Thoracic aorta (tissue), 2 donors: Measurements from ENCODE around the gene C10orf90. TPM values are rescaled to one million over a fixed set of nuclear protein-coding genes. Genes with fewer than 3 reads are reported as not detected.
A peak's percentile ranks its signal among the peaks of the same experiment; 100 is the strongest.
"Not testable (repeated sequence)": the region's sequence is repeated elsewhere in the genome, so short reads cannot be mapped to it uniquely, and the experiment has no call there.

Experiments used
- ATAC-seq: fragments of 150-250 bp; one replicate; pipeline ENCODE4 v1.8.0; 2017; ENCODE audit warnings: low read depth; ENCODE audit not compliant: insufficient number of reproducible peaks, low FRiP score
- DNase-seq: peaks from one replicate; pipeline ENCODE4 v3.0.0-alpha.2; 2020; ENCODE audit warnings: low spot score
- H3K27ac ChIP-seq, 2 donors: fragments of 200-600 bp; sonication (generic); 1 replicate in 1 of 2; 2 replicates in 1 of 2; pipeline ENCODE4 v1.5.1; 2016; ENCODE audit warnings: mild to moderate bottlenecking in 2 of 2, moderate library complexity in 2 of 2
- H3K27me3 ChIP-seq: fragments of 200-600 bp; sonication (generic); replicated peaks from 2 replicates; pipeline ENCODE4 v1.6.0; 2016; ENCODE audit warnings: mild to moderate bottlenecking; ENCODE audit not compliant: insufficient read depth
- H3K36me3 ChIP-seq: fragments of 200-600 bp; sonication (generic); one replicate; pipeline ENCODE4 v1.5.1; 2016
- H3K4me1 ChIP-seq, 2 donors: fragments of 200-600 bp; sonication (generic); 1 replicate in 1 of 2; 2 replicates in 1 of 2; pipeline versions ENCODE4 v1.5.1 to v1.6.0; 2016; ENCODE audit warnings: low read depth in 2 of 2, mild to moderate bottlenecking in 1 of 2; ENCODE audit not compliant: control insufficient read depth in 1 of 2
- H3K4me3 ChIP-seq: fragments of 200-600 bp; sonication (generic); 2 replicates; pipeline ENCODE4 v1.5.1; 2016; ENCODE audit warnings: mild to moderate bottlenecking
- H3K9me3 ChIP-seq: fragments of 200-600 bp; sonication (generic); 2 replicates; pipeline ENCODE4 v1.5.1; 2016
- CTCF ChIP-seq: fragments of 200-600 bp; sonication (generic); IDR thresholded peaks from one replicate; pipeline ENCODE4 v1.5.1; 2019; ENCODE audit warnings: antibody characterized with exemption
- total RNA-seq, 2 donors: library from RNA; depleted of rRNA; stranded (reverse); fragments of >200 nt; gene quantifications; one replicate each; pipeline versions ENCODE4 v1.1.0 to v1.2.3, GENCODE V29; 2016

The C10orf90 gene
- total RNA-seq, 2 donors from 2014 or later: not detected

- Histone ChIP-seq H3K4me3 (peak overlapping the region; percentile 35), H3K27ac (no peak overlapping the region), H3K4me1 (no peaks in the 10 kb centered on the region), H3K36me3 (no peaks in the 10 kb centered on the region), H3K9me3 (no peaks in the 10 kb centered on the region), H3K27me3 (no peaks in the 10 kb centered on the region)
- TF ChIP-seq CTCF: no peak
- no peak for DNase-seq
- ATAC-seq: no peak
Measured at GRCh38 chr10:126561294-126561920, 109.1 kb downstream of the C10orf90 start.

- DNase-seq (no peak), ATAC-seq (no peak)
- Histone ChIP-seq H3K27ac (no peak overlapping the region), H3K27me3 (no peaks in the 10 kb centered on the region), H3K9me3 (no peaks in the 10 kb centered on the region), H3K36me3 (no peaks in the 10 kb centered on the region), H3K4me1 (no peaks in the 10 kb centered on the region), H3K4me3 (no peak overlapping the region)
- no peak for TF ChIP-seq CTCF
Measured at GRCh38 chr10:126558881-126559280, 111.6 kb downstream of the C10orf90 start.

- no peak for TF ChIP-seq CTCF
- Histone ChIP-seq H3K9me3 (no peaks in the 10 kb centered on the region), H3K27ac (no peak overlapping the region), H3K27me3 (no peaks in the 10 kb centered on the region), H3K4me1 (no peaks in the 10 kb centered on the region), H3K36me3 (no peaks in the 10 kb centered on the region), H3K4me3 (no peak overlapping the region)
- ATAC-seq (no peak), DNase-seq (no peak)
Measured at GRCh38 chr10:126551202-126551601, 119.3 kb downstream of the C10orf90 start.

- not testable (repeated sequence) for H3K36me3 ChIP-seq, H3K4me3 ChIP-seq, H3K4me1 ChIP-seq, H3K27ac ChIP-seq, H3K9me3 ChIP-seq, ATAC-seq, H3K27me3 ChIP-seq, DNase-seq
Measured at GRCh38 chr10:126550586-126550985, 119.9 kb downstream of the C10orf90 start.

GRCh38 chr10:126549344-126549743 is 121.1 kb downstream of the C10orf90 start:
- H3K4me1 ChIP-seq: no peaks in the 10 kb centered on the region
- DNase-seq (no peak), ATAC-seq (no peak)
- no peaks in the 10 kb centered on the region for H3K36me3 ChIP-seq
- no peak overlapping the region for H3K27ac ChIP-seq
- H3K27me3 ChIP-seq: no peaks in the 10 kb centered on the region
- no peak overlapping the region for H3K4me3 ChIP-seq
- no peaks in the 10 kb centered on the region for H3K9me3 ChIP-seq
- TF ChIP-seq CTCF: no peak

- H3K4me1 ChIP-seq: no peaks in the 10 kb centered on the region
- TF ChIP-seq CTCF: no peak
- no peak for ATAC-seq
- H3K9me3 ChIP-seq: no peaks in the 10 kb centered on the region
- H3K4me3 ChIP-seq: no peak overlapping the region
- no peaks in the 10 kb centered on the region for H3K36me3 ChIP-seq
- H3K27ac ChIP-seq: no peak overlapping the region
- no peak for DNase-seq
- H3K27me3 ChIP-seq: no peaks in the 10 kb centered on the region
Measured at GRCh38 chr10:126544565-126544964, 125.9 kb downstream of the C10orf90 start.
